Mesothelial cell of epicardium (in vitro differentiated cells): ENCODE data around the gene DISC1. TPM values are rescaled to one million over a fixed set of nuclear protein-coding genes. Genes with fewer than 3 reads are reported as not detected.

Source experiments
- DNase-seq, 2 experiments: peaks; one replicate each; pipeline ENCODE4 v3.0.0; 2021; ENCODE audit warnings: low spot score in 2 of 2; ENCODE audit not compliant: unreplicated experiment in 2 of 2
- H3K27ac Mint-ChIP-seq: 2 replicates; pipeline ENCODE4 v1.8.0; 2021; ENCODE audit warnings: mixed read lengths
- H3K27me3 Mint-ChIP-seq: 2 replicates; pipeline ENCODE4 v1.8.0; 2021; ENCODE audit warnings: low read depth, mixed read lengths
- H3K36me3 Mint-ChIP-seq: 2 replicates; pipeline ENCODE4 v1.8.0; 2021; ENCODE audit warnings: mixed read lengths
- H3K4me1 Mint-ChIP-seq: 2 replicates; pipeline ENCODE4 v1.8.0; 2021; ENCODE audit warnings: mixed read lengths
- H3K4me3 Mint-ChIP-seq: 2 replicates; pipeline ENCODE4 v1.8.0; 2021; ENCODE audit warnings: mild to moderate bottlenecking, moderate library complexity, mixed read lengths
- H3K9me3 Mint-ChIP-seq: 2 replicates; pipeline ENCODE4 v1.8.0; 2021; ENCODE audit warnings: mixed read lengths
- CTCF ChIP-seq: fragments of 200-600 bp; sonication (generic); IDR thresholded peaks from one replicate; pipeline ENCODE4 v1.5.0; 2021; ENCODE audit warnings: antibody characterized with exemption; ENCODE audit not compliant: unreplicated experiment
- total RNA-seq: library from RNA; stranded (reverse); gene quantifications from 3 replicates; pipeline ENCODE4 v1.2.1, GENCODE V29; 2021

The DISC1 gene
- total RNA-seq, 1 donor from 2014 or later, result 9.1 TPM

GRCh38 chr1:231708394-231708793, 81.8 kb downstream of the DISC1 start:
- peaks cover 13% of the 10 kb centered on the region for H3K4me1 Mint-ChIP-seq
- H3K27me3 Mint-ChIP-seq, result no peaks in the 10 kb centered on the region
- no peak overlapping the region for H3K4me3 Mint-ChIP-seq
- peaks cover 9% of the 10 kb centered on the region for H3K9me3 Mint-ChIP-seq
- no peak for TF ChIP-seq CTCF
- no peaks in the 10 kb centered on the region for H3K36me3 Mint-ChIP-seq
- DNase-seq, result no peak
- H3K27ac Mint-ChIP-seq, result no peak overlapping the region

GRCh38 chr1:231714440-231714839, 87.8 kb downstream of the DISC1 start:
- no peak for TF ChIP-seq CTCF
- no peaks in the 10 kb centered on the region for H3K36me3 Mint-ChIP-seq
- H3K27me3 Mint-ChIP-seq, result peaks cover 4% of the 10 kb centered on the region
- no peak overlapping the region for H3K4me3 Mint-ChIP-seq
- H3K27ac Mint-ChIP-seq, result no peak overlapping the region
- no peak for DNase-seq
- no peaks in the 10 kb centered on the region for H3K4me1 Mint-ChIP-seq
- H3K9me3 Mint-ChIP-seq, result peaks cover 9% of the 10 kb centered on the region

GRCh38 chr1:231715816-231716722, 89.5 kb downstream of the DISC1 start:
- Mint-ChIP-seq H3K4me3 (no peak overlapping the region), H3K27me3 (peaks cover 4% of the 10 kb centered on the region), H3K4me1 (no peaks in the 10 kb centered on the region), H3K9me3 (peaks cover 9% of the 10 kb centered on the region), H3K36me3 (no peaks in the 10 kb centered on the region), H3K27ac (no peak overlapping the region)
- no peak for TF ChIP-seq CTCF
- no peak for DNase-seq

- no peaks in the 10 kb centered on the region for H3K36me3 Mint-ChIP-seq
- H3K4me3 Mint-ChIP-seq, result no peak overlapping the region
- TF ChIP-seq CTCF, result no peak
- H3K27ac Mint-ChIP-seq, result no peak overlapping the region
- peaks cover 4% of the 10 kb centered on the region for H3K27me3 Mint-ChIP-seq
- H3K9me3 Mint-ChIP-seq, result peaks cover 9% of the 10 kb centered on the region
- H3K4me1 Mint-ChIP-seq, result no peaks in the 10 kb centered on the region
- no peak for DNase-seq
Measured at GRCh38 chr1:231716879-231717278, 90.3 kb downstream of the DISC1 start.

- Mint-ChIP-seq H3K36me3 (peaks cover 1% of the 10 kb centered on the region), H3K9me3 (no peaks in the 10 kb centered on the region), H3K4me1 (no peaks in the 10 kb centered on the region), H3K4me3 (no peak overlapping the region), H3K27me3 (no peaks in the 10 kb centered on the region), H3K27ac (no peak overlapping the region)
- no peak for DNase-seq
- TF ChIP-seq CTCF, result no peak
Measured at GRCh38 chr1:231719485-231720183, 93.0 kb downstream of the DISC1 start.
